ENCODE data around the gene SCRT2. TPM values are rescaled to one million over a fixed set of nuclear protein-coding genes. Genes with fewer than 3 reads are reported as not detected.

SCRT2 gene
- total and polyA plus RNA-seq, 2 of the 8 experiments (the other 6 are each of a cell fraction or from before 2014, with no cell fraction given), result 0.12 to 0.34 TPM

- Histone ChIP-seq H2BK5ac (ENCODE audit: low read depth, low read length) (no peak overlapping the region), H3K4me3 (ENCODE audit: extremely low read depth in 1 of 4, insufficient read depth in 2 of 4, low read depth in 3 of 4, low read length in 4 of 4) (no peak overlapping the region), H3K4me2 (ENCODE audit: insufficient read depth in 1 of 2, low read depth in 2 of 2, low read length in 2 of 2) (no peak overlapping the region; a peak in 1 of 4 replicates), H2BK15ac (ENCODE audit: low read length) (no peak overlapping the region), H3K27ac (ENCODE audit: low read depth, low read length) (no peak overlapping the region), H3K23me2 (ENCODE audit: low read depth, low read length) (no peaks in the 10 kb centered on the region), H3K4ac (replicated peaks; ENCODE audit: insufficient read length, low read depth, low read length) (no peak overlapping the region), H3K79me2 (ENCODE audit: control insufficient read depth in 1 of 2, insufficient read depth in 2 of 2, low read length in 2 of 2) (no peaks in the 10 kb centered on the region), H4K5ac (ENCODE audit: insufficient read length, low read depth, low read length) (no peak overlapping the region), H3K14ac (ENCODE audit: insufficient read length) (no peak overlapping the region), H3K36me3 (ENCODE audit: control insufficient read depth in 2 of 4, insufficient read depth in 4 of 4, low read length in 3 of 4) (no peaks in the 10 kb centered on the region), H4K8ac (ENCODE audit: extremely low read depth, insufficient read depth, low read length) (no peak overlapping the region), H2AFZ (ENCODE audit: low read length) (no peak overlapping the region), H3K56ac (replicated peaks; ENCODE audit: insufficient read length, low read depth, low read length) (no peak overlapping the region), H3K4me1 (replicated peaks in 1 of 4; ENCODE audit: control insufficient read depth in 3 of 4, insufficient read depth in 4 of 4, low read length in 3 of 4) (peaks cover 0 to 12% (median 7%) of the 10 kb centered on the region in 4 experiments; a peak in 4 of 7 replicates), H3K27me3 (replicated peaks in 1 of 4; ENCODE audit: control insufficient read depth in 3 of 4, extremely low read depth in 1 of 4, insufficient read depth in 3 of 4, low read length in 3 of 4) (no peaks in the 10 kb centered on the region), H2BK12ac (ENCODE audit: low read depth, low read length) (no peak overlapping the region), H4K91ac (replicated peaks; ENCODE audit: insufficient read length, low read length) (no peak overlapping the region), H3K18ac (ENCODE audit: extremely low read depth, low read length) (no peak overlapping the region), H3K79me1 (ENCODE audit: low read depth, low read length) (no peaks in the 10 kb centered on the region), H2BK120ac (replicated peaks; ENCODE audit: low read depth, low read length) (no peak overlapping the region), H2AK5ac (ENCODE audit: low read depth, low read length) (no peak overlapping the region), H3K9me3 (ENCODE audit: insufficient read depth in 2 of 2, low read depth in 1 of 2, low read length in 1 of 2) (no peaks in the 10 kb centered on the region), H3K9ac (replicated peaks in 1 of 4; ENCODE audit: extremely low read depth in 1 of 4, low read depth in 3 of 4, low read length in 3 of 4) (no peak overlapping the region), H4K20me1 (replicated peaks in 1 of 2; ENCODE audit: control insufficient read depth in 1 of 2, insufficient read depth in 2 of 2, low read length in 2 of 2) (no peaks in the 10 kb centered on the region), H3K23ac (ENCODE audit: insufficient read length) (no peak overlapping the region), H2BK20ac (ENCODE audit: low read length) (no peak overlapping the region)
- FAIRE-seq (no peak), DNase-seq (ENCODE audit: low read depth in 1 of 2, low spot score in 2 of 2) (no peak)
- ChIA-PET CTCF (ENCODE audit: partially characterized antibody) (interaction anchor here (0.7 to 14.1 kb wide), 4 partner anchors 11 to 55 kb away, joined by 3 to 116 read pairs (median 6); no protein-coding TSS in a partner anchor), POLR2A (ENCODE audit: partially characterized antibody) (no interaction called here)
- WGBS, 2 experiments (ENCODE audit: extremely low coverage in 1 of 2, insufficient coverage in 1 of 2, insufficient read length in 1 of 2, insufficient replicate concordance in 2 of 2, low coverage in 1 of 2, low lambda C conversion rate in 2 of 2, missing lambda C conversion rate in 1 of 2), result 77% methylated on average over 4 of the region's 4 CpGs; no CpG with 5 or more reads in 1 of the 2 experiments
- no peak for TF ChIP-seq KDM1A (IDR thresholded peaks at IDR 0.05; ENCODE audit: borderline replicate concordance, low read length)
Observed at GRCh38 chr20:684676-685319, 9.2 kb upstream of the SCRT2 start.
